Prostate gland (tissue), 2 donors: ENCODE results near the gene LRRC4B.

Experiments used
- CTCF ChIP-seq, 4 experiments: fragments of 200-600 bp in 2 of 4; fragments of 450-650 bp in 2 of 4; sonication (generic) in 2 of 4; IDR thresholded peaks; 1 replicate in 3 of 4; 2 replicates in 1 of 4; pipeline ENCODE4 v1.5.1; 2016 to 2019; ENCODE audit warnings: antibody characterized with exemption in 4 of 4, mild to moderate bottlenecking in 2 of 4, moderate library complexity in 2 of 4
- POLR2A ChIP-seq: fragments of 450-650 bp; IDR thresholded peaks from one replicate; pipeline ENCODE4 v1.6.1; 2016; ENCODE audit warnings: antibody characterized with exemption, mild to moderate bottlenecking

GRCh38 chr19:50513746-50514345, 54.4 kb downstream of the LRRC4B start, which contains the start of gene ASPDH:
- TF ChIP-seq CTCF (IDR thresholded peaks at IDR 0.05) (no peak), POLR2A (no peak)
